HG03558 (cell line): Measurements from ENCODE around the gene ZFAND2A.
"Not testable (repeated sequence)": the region's sequence is repeated elsewhere in the genome, so short reads cannot be mapped to it uniquely, and the experiment has no call there.

Experiments
- ATAC-seq: cut with Tn5 transposase; IDR thresholded peaks from one replicate; pipeline ENCODE4 v1.9.1; 2021; ENCODE audit warnings: moderate number of reproducible peaks; ENCODE audit not compliant: unreplicated experiment; ENCODE audit errors: extremely low read depth

ZFAND2A gene

GRCh38 chr7:1154172-1154739 is 5.7 kb downstream of the ZFAND2A start:
- no peak for ATAC-seq

DNA sequence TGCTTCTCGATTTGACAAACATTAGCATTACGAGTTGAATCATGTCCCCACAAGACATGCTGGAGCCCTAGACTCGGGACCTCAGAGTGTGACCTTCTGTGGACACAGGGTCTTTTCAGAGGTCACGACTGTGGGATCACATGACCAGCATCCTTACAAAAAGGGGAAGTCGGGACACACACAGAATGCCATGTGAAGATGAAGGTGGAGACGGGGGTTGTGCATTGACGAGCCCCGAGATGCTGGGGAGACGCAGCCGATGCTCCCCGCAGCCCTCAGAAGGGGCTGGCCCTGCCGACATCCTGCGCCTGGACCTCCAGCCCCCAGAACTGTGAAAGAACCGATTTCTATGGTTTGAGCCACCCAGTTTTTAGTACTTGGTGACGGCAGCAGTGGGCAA is 7.5 kb downstream of the ZFAND2A start:
- ATAC-seq = no peak

DNA sequence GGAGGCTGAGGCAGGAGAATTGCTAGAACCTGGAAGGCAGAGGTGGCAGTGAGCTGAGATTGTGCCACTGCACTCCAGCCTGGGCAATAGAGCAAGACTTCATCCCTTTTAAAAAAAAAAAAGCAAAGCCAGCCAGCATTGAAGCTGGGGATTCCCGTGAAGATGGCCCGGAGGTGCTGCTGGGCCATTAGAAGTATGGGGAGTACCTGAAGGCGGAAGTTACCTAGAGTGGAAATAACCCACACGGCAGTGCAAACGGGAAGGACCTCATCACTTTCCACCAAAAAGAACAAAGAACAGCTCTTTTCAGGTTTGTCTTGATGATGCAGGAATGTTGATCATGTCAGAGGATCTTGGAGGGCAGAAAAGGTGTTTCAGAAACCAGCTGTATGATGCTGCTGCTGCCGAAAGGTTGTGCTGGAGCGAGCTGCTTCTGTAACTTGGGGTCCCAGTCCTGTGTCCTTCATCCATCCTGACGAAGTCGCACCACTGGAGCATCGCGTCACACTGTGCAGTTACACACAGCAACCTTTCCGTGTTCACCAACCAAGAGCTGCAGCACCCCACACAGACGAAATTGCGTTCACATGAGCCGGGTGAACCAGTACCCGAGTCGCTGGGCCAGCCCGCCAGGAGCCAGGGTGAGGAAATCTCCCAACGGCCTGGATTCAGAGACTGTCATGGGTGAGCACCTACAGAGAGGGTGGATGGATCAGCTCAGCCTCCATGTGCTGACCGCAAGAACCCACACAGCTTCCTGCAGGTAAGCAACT is 8.2 kb downstream of the ZFAND2A start:
- ATAC-seq = no peak

GRCh38 chr7:1151156-1151555 is 8.8 kb downstream of the ZFAND2A start:
- ATAC-seq = no peak

DNA sequence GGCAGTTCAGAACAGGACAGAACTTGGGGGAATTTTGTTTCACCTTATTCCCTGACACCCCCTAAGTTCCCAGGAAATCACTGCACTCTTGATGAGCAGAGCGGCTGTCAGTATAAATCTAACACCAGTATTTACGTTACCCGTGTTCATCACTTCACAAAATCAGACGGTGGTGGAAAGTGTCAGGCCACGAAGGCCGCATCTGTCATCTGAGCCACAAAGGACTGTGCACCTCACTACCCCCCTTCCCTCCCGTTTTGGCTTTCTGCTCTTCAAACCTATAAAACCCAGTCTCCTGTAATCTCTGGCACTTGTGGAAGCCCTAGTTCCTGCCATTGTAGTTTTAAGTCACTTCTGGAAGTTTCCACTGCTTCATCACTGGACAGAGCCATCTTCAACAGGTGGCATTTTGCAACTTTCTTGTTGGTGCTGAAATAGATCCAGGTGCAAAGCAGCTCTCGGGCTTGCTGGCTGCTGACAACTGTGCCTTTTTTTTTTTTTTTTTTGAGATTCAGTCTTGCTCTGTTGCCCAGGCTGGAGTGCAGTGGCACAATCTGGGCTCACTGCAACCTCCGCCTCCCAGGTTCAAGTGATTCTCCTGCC is 9.5 kb downstream of the ZFAND2A start:
- ATAC-seq = no peak

GRCh38 chr7:1149351-1149794 is 10.6 kb downstream of the ZFAND2A start:
- ATAC-seq = no peak

DNA sequence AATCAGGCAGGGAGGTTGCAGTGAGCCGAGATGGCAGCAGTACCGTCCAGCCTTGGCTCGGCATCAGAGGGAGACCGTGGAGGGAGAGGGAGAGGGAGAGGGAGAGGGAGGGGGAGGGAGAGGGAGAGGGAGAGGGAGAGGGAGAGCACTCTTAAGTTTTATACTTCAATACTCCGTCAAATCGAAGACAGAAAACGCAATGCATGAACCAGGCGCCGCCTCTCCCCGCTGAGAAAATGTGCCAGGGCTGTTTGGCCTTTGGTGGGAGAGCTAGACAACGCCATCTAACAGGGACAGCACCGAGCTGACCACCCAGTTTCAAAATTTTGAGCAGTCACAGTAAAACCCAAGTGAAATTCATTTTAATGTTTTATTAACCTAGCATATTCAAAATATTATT is 12.1 kb downstream of the ZFAND2A start:
- ATAC-seq = not testable (repeated sequence)

GRCh38 chr7:1144269-1144771 is 15.7 kb downstream of the ZFAND2A start:
- no peak for ATAC-seq

DNA sequence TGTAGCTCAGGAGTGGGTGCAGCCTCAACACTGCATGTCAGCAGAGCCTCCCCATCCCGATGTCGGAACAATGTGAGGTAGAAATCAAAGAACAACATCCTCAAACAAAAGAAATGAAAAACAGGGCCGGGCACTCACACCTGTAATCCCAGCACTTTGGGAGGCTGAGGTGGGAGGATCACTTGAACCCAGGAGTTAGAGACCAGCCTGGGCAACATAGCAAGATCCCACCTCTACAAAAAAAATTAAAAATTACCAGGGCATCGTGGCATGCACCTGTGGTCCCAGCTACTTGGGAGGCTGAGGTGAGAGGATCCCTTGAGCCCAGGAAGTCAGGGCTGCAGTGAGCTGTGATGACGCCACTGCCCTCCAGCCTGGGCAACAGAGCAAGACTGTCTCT is 17.0 kb downstream of the ZFAND2A start:
- ATAC-seq = not testable (repeated sequence)

DNA sequence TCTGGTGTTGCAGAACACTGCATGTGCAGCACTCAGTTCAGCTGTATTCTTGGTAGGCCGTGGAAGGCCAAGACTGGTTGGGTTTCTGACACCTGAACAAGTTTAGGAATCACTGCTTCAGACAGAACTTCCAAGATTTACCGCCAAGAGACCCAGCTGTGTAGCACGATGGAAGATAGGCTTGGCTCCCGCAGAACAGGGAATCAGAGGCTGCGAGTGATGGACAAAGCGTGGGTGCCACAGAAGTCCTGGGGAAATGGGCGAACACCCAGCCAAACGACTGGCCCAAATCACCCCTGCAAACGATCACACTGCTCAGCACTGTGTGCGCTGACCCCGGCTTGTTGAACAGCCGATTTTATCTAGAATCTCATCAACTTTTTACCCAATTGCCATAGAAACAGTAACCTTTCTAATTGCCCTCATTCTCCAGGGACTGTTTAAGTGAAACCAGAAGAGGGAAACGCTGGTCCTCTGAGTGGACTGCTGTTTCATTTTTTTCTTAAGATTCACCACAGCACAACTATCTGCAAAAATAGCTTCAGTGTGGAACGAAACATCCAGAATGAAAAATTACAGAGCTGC is 17.9 kb downstream of the ZFAND2A start:
- ATAC-seq = no peak

DNA sequence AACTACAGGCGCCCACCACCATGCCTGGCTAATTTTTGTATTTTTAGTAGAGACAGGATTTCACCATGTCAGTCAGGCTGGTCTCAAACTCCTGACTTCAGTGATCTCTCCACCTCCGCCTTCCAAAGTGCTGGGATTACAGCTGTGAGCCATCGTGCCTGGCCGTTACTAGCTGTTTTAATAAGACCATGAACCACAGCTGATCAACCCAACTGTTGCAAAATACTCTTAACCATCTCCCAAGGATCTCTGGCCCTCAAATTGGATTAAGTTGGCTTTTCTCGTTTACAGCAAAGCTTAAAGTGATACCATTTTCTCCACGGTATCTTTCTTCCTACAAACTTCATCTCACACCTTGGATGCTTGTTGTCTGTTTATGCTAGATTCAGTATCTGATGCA is 18.3 kb downstream of the ZFAND2A start:
- ATAC-seq = no peak

- no peak for ATAC-seq
Measured at GRCh38 chr7:1140476-1141104, 19.4 kb downstream of the ZFAND2A start.

GRCh38 chr7:1137517-1138167 is 22.4 kb downstream of the ZFAND2A start:
- peak; percentile 29 for ATAC-seq

GRCh38 chr7:1136841-1137516 is 23.0 kb downstream of the ZFAND2A start:
- no peak for ATAC-seq

GRCh38 chr7:1134951-1135350 is 25.0 kb downstream of the ZFAND2A start:
- no peak for ATAC-seq

- ATAC-seq = no peak
Measured at GRCh38 chr7:1131471-1132265, 28.3 kb downstream of the ZFAND2A start.

- ATAC-seq = no peak
Measured at GRCh38 chr7:1130021-1130990, 29.7 kb downstream of the ZFAND2A start.

GRCh38 chr7:1129431-1129830 is 30.6 kb downstream of the ZFAND2A start:
- ATAC-seq = no peak
